Neural progenitor cell (in vitro differentiated cells): ENCODE results near the gene ERGIC1.

Experiments used
- EZH2 ChIP-seq: fragments of 200-600 bp; sonication (generic); IDR thresholded peaks from 2 replicates; pipeline ENCODE4 v1.6.1; 2017; ENCODE audit warnings: antibody characterized with exemption, mild to moderate bottlenecking, moderate library complexity
- EZH2phosphoT487 ChIP-seq: fragments of 200-600 bp; sonication (generic); IDR thresholded peaks from 2 replicates; pipeline ENCODE4 v1.6.1; 2017; ENCODE audit warnings: antibody characterized with exemption
- TF ChIP-seq, protein P1 (sequence below): fragments of 200-600 bp; sonication (generic); IDR thresholded peaks from 2 replicates; pipeline ENCODE4 v1.5.1; 2017; ENCODE audit warnings: antibody characterized with exemption, mild to moderate bottlenecking

DNA sequence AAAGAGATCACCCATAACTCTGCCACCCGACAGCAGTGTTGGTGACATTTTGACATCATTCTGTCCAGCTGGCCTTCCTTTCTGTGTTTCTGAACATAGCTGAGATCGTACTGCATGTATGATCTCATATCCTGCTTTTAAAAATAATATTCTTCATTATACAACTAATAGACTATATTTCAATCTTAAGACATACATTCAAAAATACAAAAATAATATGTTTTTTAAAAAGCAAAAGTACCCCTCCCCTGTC, 77.5 kb downstream of the ERGIC1 start:
- TF ChIP-seq, protein P1, sequence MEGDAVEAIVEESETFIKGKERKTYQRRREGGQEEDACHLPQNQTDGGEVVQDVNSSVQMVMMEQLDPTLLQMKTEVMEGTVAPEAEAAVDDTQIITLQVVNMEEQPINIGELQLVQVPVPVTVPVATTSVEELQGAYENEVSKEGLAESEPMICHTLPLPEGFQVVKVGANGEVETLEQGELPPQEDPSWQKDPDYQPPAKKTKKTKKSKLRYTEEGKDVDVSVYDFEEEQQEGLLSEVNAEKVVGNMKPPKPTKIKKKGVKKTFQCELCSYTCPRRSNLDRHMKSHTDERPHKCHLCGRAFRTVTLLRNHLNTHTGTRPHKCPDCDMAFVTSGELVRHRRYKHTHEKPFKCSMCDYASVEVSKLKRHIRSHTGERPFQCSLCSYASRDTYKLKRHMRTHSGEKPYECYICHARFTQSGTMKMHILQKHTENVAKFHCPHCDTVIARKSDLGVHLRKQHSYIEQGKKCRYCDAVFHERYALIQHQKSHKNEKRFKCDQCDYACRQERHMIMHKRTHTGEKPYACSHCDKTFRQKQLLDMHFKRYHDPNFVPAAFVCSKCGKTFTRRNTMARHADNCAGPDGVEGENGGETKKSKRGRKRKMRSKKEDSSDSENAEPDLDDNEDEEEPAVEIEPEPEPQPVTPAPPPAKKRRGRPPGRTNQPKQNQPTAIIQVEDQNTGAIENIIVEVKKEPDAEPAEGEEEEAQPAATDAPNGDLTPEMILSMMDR: no peak
- no peak for TF ChIP-seq EZH2
- TF ChIP-seq EZH2phosphoT487: no peak
